Endothelial cell of umbilical vein (primary cell): ENCODE results near the gene CPNE9. TPM values are rescaled to one million over a fixed set of nuclear protein-coding genes. Genes with fewer than 3 reads are reported as not detected.

Experiments
- BruUV-seq: library from RNA; stranded (reverse); fragments of 400-500 nt; replicated peaks from 2 replicates; lab custom pipeline; 2021; lab: Mats Ljungman, UMichigan
- CTCF ChIA-PET: fragments of 300-600, 350-600 bp; sonication (Branson Sonifier 250); formaldehyde crosslinking; loops from one replicate; lab custom pipeline; 2021; ENCODE audit warnings: antibody characterized with exemption, inconsistent platforms; lab: Charles Lee
- POLR2A ChIA-PET: fragments of 300-600, 350-600 bp; sonication (Branson Sonifier 250); formaldehyde crosslinking; loops from one replicate; lab custom pipeline; 2021; ENCODE audit warnings: antibody characterized with exemption, inconsistent platforms; lab: Charles Lee
- DNase-seq: peaks from one replicate; pipeline ENCODE4 v3.0.0-alpha.2; 2011; ENCODE audit warnings: low read depth, low spot score
- FAIRE-seq: peaks from 2 replicates; lab custom pipeline; 2011; peaks lifted over from hg19 to GRCh38; lab: Jason Lieb, UNC
- H2AFZ ChIP-seq: 2 replicates; pipeline ENCODE4 v1.6.0; 2012; ENCODE audit warnings: low read depth, low read length, control low read depth, inconsistent platforms
- H3K27ac ChIP-seq: 2 replicates; pipeline ENCODE4 v1.5.1; 2011; ENCODE audit warnings: low read depth, mild to moderate bottlenecking, control low read depth, low read length, moderate library complexity; ENCODE audit not compliant: insufficient read depth
- H3K27me3 ChIP-seq, 2 experiments: 2 replicates each; pipeline versions ENCODE4 v1.6.0 to v1.6.1; 2011; ENCODE audit warnings: low read length in 2 of 2, mixed read lengths in 1 of 2; ENCODE audit not compliant: control insufficient read depth in 2 of 2, insufficient read depth in 2 of 2
- H3K36me3 ChIP-seq, 2 experiments: 2 replicates in 1 of 2; 3 replicates in 1 of 2; pipeline ENCODE4 v1.5.1; 2011; ENCODE audit warnings: low read length in 2 of 2, mild to moderate bottlenecking in 1 of 2, moderate library complexity in 1 of 2; ENCODE audit not compliant: control insufficient read depth in 2 of 2, insufficient read depth in 2 of 2; ENCODE audit errors: extremely low read depth in 1 of 2
- H3K4me1 ChIP-seq: 3 replicates; pipeline ENCODE4 v1.5.1; 2011; ENCODE audit warnings: mild to moderate bottlenecking, low read length; ENCODE audit not compliant: control insufficient read depth, insufficient read depth; ENCODE audit errors: extremely low read depth
- H3K4me2 ChIP-seq: 2 replicates; pipeline ENCODE4 v1.6.1; 2011; ENCODE audit warnings: low read length, control low read depth, mixed read lengths; ENCODE audit not compliant: insufficient read depth
- H3K4me3 ChIP-seq, 3 experiments: fragments of 200-600 bp in 1 of 3; sonication (generic), shearing (Covaris generic) in 1 of 3; replicated peaks in 1 of 3; 2 replicates each; pipeline ENCODE4 v1.5.1; 2011 to 2016; ENCODE audit warnings: control low read depth in 3 of 3, low read length in 3 of 3, mild to moderate bottlenecking in 2 of 3, inconsistent platforms in 1 of 3, low read depth in 1 of 3, moderate library complexity in 1 of 3; ENCODE audit not compliant: insufficient read depth in 1 of 3
- H3K79me2 ChIP-seq: 2 replicates; pipeline ENCODE4 v1.6.0; 2012; ENCODE audit warnings: low read length, inconsistent platforms; ENCODE audit not compliant: control insufficient read depth, insufficient read depth
- H3K9ac ChIP-seq: replicated peaks from 2 replicates; pipeline ENCODE3; 2011; ENCODE audit warnings: low read length, control low read depth; ENCODE audit not compliant: insufficient read depth; ENCODE audit errors: extremely low read depth
- H3K9me1 ChIP-seq: replicated peaks from 3 replicates; pipeline ENCODE4 v1.6.0; 2011; ENCODE audit warnings: mild to moderate bottlenecking, low read length; ENCODE audit not compliant: control insufficient read depth, insufficient read depth; ENCODE audit errors: extremely low read depth
- H3K9me3 ChIP-seq: replicated peaks from 2 replicates; pipeline ENCODE4 v1.5.1; 2012; ENCODE audit warnings: low read length, inconsistent platforms; ENCODE audit not compliant: control insufficient read depth, insufficient read depth
- H4K20me1 ChIP-seq: replicated peaks from 2 replicates; pipeline ENCODE3; 2011; ENCODE audit warnings: mild to moderate bottlenecking, low read length; ENCODE audit not compliant: control insufficient read depth, insufficient read depth; ENCODE audit errors: extremely low read depth
- EZH2 ChIP-seq: IDR thresholded peaks from 2 replicates; pipeline ENCODE4 v1.6.1; 2012; ENCODE audit warnings: borderline replicate concordance, low read depth, mild to moderate bottlenecking, moderate library complexity, low read length, inconsistent platforms; ENCODE audit not compliant: severe bottlenecking
- FOS ChIP-seq: IDR thresholded peaks from 2 replicates; pipeline ENCODE4 v1.6.1; 2011; ENCODE audit warnings: mild to moderate bottlenecking, low read length, moderate library complexity, borderline replicate concordance; ENCODE audit not compliant: insufficient read depth
- GATA2 ChIP-seq: IDR thresholded peaks from 2 replicates; pipeline ENCODE4 v1.7.0; 2011; ENCODE audit warnings: low read depth, mild to moderate bottlenecking, moderate library complexity, mixed read lengths, low read length; ENCODE audit not compliant: insufficient read length, insufficient read depth
- JUN ChIP-seq: IDR thresholded peaks from 2 replicates; pipeline ENCODE4 v1.6.1; 2011; ENCODE audit warnings: borderline replicate concordance, low read depth; ENCODE audit not compliant: insufficient read length, insufficient read depth
- MYC ChIP-seq: IDR thresholded peaks from one replicate; pipeline ENCODE4 v1.6.1; 2011; ENCODE audit warnings: mild to moderate bottlenecking, low read depth, low read length
- POLR2A ChIP-seq: IDR thresholded peaks from 2 replicates; pipeline ENCODE4 v1.6.1; 2012; ENCODE audit warnings: low read depth, mild to moderate bottlenecking, control low read depth, low read length
- POLR2AphosphoS5 ChIP-seq: IDR thresholded peaks from 2 replicates; pipeline ENCODE4 v1.6.1; 2012; ENCODE audit warnings: low read depth, mild to moderate bottlenecking, control low read depth, low read length, moderate library complexity; ENCODE audit not compliant: insufficient read depth
- dilution Hi-C: fragments of 300-500 bp; cut with MboI; formaldehyde crosslinking; loops from one replicate; pipeline ENCODE4 v1.15.0; 2019; ENCODE audit warnings: low sequenced_read_pairs; ENCODE audit not compliant: extremely low pct_ligation_motif_present
- intact Hi-C: fragments of 100-400 bp; cut with micrococcal nuclease; formaldehyde crosslinking; loops from one replicate; pipeline ENCODE4 v1.10.0; 2022
- polyA plus RNA-seq, 4 experiments: library from polyadenylated mRNA; depleted of rRNA in 3 of 4; stranded (reverse) in 3 of 4; unstranded in 1 of 4; fragments of >200 nt; gene quantifications; 2 replicates each; pipeline versions ENCODE4 v1.2.1 to v1.2.3, GENCODE V29; 2011 to 2012; ENCODE audit warnings: missing spikeins in 1 of 4
- total RNA-seq: library from RNA; stranded (reverse); gene quantifications from 2 replicates; pipeline ENCODE4 v1.2.3, GENCODE V29; 2021
- TF ChIP-seq, protein P1 (sequence below), 2 donors: IDR thresholded peaks; 1 replicate in 1 of 2; 2 replicates in 1 of 2; pipeline ENCODE4 v1.5.1; 2011; ENCODE audit warnings: low read length in 2 of 2, mild to moderate bottlenecking in 2 of 2, moderate library complexity in 2 of 2, control low read depth in 1 of 2, inconsistent platforms in 1 of 2, low read depth in 1 of 2; ENCODE audit not compliant: insufficient read depth in 1 of 2; ENCODE audit errors: extremely low read depth in 1 of 2
- TF ChIP-seq, protein P2 (sequence below): IDR thresholded peaks from 2 replicates; pipeline ENCODE4 v1.6.1; 2011; ENCODE audit not compliant: insufficient read depth, insufficient read length

CPNE9 gene
- total and polyA plus RNA-seq, 2 donors (not counting 3 experiments of a cell fraction or from before 2014, with no cell fraction given): not detected

DNA sequence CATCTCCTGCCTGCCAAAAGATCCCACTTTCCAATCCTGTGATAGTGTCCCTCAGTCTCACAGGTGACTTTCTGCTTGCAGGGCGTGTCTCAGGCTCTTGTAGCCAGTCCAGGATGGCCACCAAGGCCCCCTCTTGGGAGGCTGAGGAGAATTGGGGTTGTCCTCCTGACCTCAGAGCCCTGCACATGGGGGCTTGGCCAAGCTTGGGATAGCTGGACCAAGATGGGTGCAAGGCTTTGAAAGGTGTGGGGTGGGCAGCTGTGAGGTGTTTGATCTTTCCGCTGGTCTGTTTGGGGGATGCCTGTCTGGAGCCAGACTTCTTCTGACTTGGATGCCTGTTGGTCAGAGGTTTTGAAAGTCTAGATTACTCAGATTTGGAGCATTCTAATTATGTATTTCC, 12.0 kb upstream of the CPNE9 start:
- Histone ChIP-seq H3K9ac (no peak overlapping the region), H2AFZ (no peak overlapping the region), H3K4me1 (no peaks in the 10 kb centered on the region), H3K4me2 (no peak overlapping the region), H3K27me3 (no peaks in the 10 kb centered on the region), H3K4me3 (no peak overlapping the region), H3K9me1 (no peaks in the 10 kb centered on the region), H3K27ac (no peak overlapping the region), H3K36me3 (peaks cover 2 to 61% of the 10 kb centered on the region in 2 experiments), H3K9me3 (no peaks in the 10 kb centered on the region), H4K20me1 (no peaks in the 10 kb centered on the region), H3K79me2 (no peaks in the 10 kb centered on the region)
- FAIRE-seq: no peak
- dilution Hi-C loops (no loop called here), intact Hi-C loops (no loop called here)
- TF ChIP-seq POLR2AphosphoS5 (no peak), FOS (no peak), JUN (no peak), EZH2 (no peak), POLR2A (no peak)
- TF ChIP-seq, protein P1, sequence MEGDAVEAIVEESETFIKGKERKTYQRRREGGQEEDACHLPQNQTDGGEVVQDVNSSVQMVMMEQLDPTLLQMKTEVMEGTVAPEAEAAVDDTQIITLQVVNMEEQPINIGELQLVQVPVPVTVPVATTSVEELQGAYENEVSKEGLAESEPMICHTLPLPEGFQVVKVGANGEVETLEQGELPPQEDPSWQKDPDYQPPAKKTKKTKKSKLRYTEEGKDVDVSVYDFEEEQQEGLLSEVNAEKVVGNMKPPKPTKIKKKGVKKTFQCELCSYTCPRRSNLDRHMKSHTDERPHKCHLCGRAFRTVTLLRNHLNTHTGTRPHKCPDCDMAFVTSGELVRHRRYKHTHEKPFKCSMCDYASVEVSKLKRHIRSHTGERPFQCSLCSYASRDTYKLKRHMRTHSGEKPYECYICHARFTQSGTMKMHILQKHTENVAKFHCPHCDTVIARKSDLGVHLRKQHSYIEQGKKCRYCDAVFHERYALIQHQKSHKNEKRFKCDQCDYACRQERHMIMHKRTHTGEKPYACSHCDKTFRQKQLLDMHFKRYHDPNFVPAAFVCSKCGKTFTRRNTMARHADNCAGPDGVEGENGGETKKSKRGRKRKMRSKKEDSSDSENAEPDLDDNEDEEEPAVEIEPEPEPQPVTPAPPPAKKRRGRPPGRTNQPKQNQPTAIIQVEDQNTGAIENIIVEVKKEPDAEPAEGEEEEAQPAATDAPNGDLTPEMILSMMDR (IDR thresholded peaks at IDR 0.05; ENCODE audit: extremely low read depth in 1 of 2, insufficient read depth in 1 of 2, low read depth in 1 of 2, low read length in 2 of 2): no peak
- DNase-seq: no peak
- ChIA-PET CTCF (no interaction called here), POLR2A (no interaction called here)
- BruUV-seq: no TSS peak

DNA sequence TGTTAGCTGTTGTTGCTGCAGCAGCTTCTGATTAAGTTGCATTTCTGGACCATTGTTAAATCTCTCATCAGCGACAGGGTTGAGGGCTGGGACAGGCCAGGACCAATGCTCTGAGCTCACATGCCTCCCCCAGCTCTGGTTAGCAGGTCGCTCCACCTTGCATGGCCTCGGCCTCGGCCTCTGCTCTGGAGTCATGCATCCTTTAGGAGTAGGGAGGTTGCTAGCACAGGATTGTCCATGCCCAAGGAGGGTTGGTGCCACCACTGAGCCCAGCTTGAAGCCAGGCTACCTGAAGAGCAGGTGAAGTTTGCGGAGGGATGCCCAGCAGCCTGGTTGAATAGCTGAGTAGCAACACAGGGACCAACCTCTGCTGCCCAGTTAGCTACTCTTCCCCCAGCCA, 11.2 kb upstream of the CPNE9 start:
- no peak for DNase-seq
- Histone ChIP-seq H2AFZ (no peak overlapping the region), H3K79me2 (no peaks in the 10 kb centered on the region), H4K20me1 (no peaks in the 10 kb centered on the region), H3K9ac (no peak overlapping the region), H3K27me3 (no peaks in the 10 kb centered on the region), H3K4me2 (no peak overlapping the region), H3K9me3 (no peaks in the 10 kb centered on the region), H3K36me3 (peaks cover 2 to 62% of the 10 kb centered on the region in 2 experiments), H3K27ac (no peak overlapping the region), H3K4me1 (no peaks in the 10 kb centered on the region), H3K9me1 (no peaks in the 10 kb centered on the region), H3K4me3 (no peak overlapping the region)
- no TSS peak for BruUV-seq
- FAIRE-seq: no peak
- intact Hi-C loops (no loop called here), dilution Hi-C loops (no loop called here)
- ChIA-PET POLR2A (no interaction called here), CTCF (no interaction called here)
- no peak for TF ChIP-seq FOS
- no peak for TF ChIP-seq MYC
- TF ChIP-seq, protein P2, sequence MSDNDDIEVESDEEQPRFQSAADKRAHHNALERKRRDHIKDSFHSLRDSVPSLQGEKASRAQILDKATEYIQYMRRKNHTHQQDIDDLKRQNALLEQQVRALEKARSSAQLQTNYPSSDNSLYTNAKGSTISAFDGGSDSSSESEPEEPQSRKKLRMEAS: no peak
- TF ChIP-seq GATA2: no peak
- TF ChIP-seq, protein P1 (IDR thresholded peaks at IDR 0.05; ENCODE audit: extremely low read depth in 1 of 2, insufficient read depth in 1 of 2, low read depth in 1 of 2, low read length in 2 of 2): no peak
- TF ChIP-seq EZH2: no peak
- no peak for TF ChIP-seq POLR2A
- no peak for TF ChIP-seq POLR2AphosphoS5
- no peak for TF ChIP-seq JUN
